ENCODE data around the gene HMGN2. TPM values are rescaled to one million over a fixed set of nuclear protein-coding genes. Genes with fewer than 3 reads are reported as not detected.

The HMGN2 gene
- total and polyA plus RNA-seq, 2 donors (not counting 1 experiment from before 2014, with no cell fraction given), result 170 to 442 TPM

- H3K27me3 ChIP-seq (ENCODE audit: control insufficient read depth, insufficient read depth, low read length), result no peaks in the 10 kb centered on the region
- H3K36me3 ChIP-seq (ENCODE audit: control insufficient read depth, insufficient read depth, low read length), result peaks cover 7% of the 10 kb centered on the region
- H4K20me1 ChIP-seq (ENCODE audit: control insufficient read depth, extremely low read depth, insufficient read depth, low read length), result peaks cover 1% of the 10 kb centered on the region
- H2AFZ ChIP-seq (ENCODE audit: low read length), result no peak overlapping the region
- no peak overlapping the region for H3K27ac ChIP-seq (ENCODE audit: insufficient read depth, low read length)
- no peak overlapping the region for H3K4me3 ChIP-seq (replicated peaks in 1 of 4; ENCODE audit: control extremely low read depth in 1 of 4, insufficient read depth in 1 of 4, low read depth in 3 of 4, low read length in 4 of 4)
- DNase-seq (ENCODE audit: low read depth in 2 of 2), result no peak
- no peaks in the 10 kb centered on the region for H3K9me3 ChIP-seq (ENCODE audit: control insufficient read depth, insufficient read depth, low read depth, low read length)
- H3K4me2 ChIP-seq (ENCODE audit: extremely low read depth, insufficient read depth, low read length), result no peak overlapping the region
- peaks cover 3% of the 10 kb centered on the region for H3K4me1 ChIP-seq (ENCODE audit: control insufficient read depth, extremely low read depth, insufficient read depth, low read length)
- H3K79me2 ChIP-seq (ENCODE audit: control insufficient read depth, insufficient read depth, low read length), result peaks cover 18% of the 10 kb centered on the region
- TF ChIP-seq EZH2 (IDR thresholded peaks at IDR 0.05; ENCODE audit: low read length, missing control alignments) (no peak), CTCF (conservative IDR thresholded peaks at IDR 0.05 in 1 of 2, IDR thresholded peaks at IDR 0.05 in 1 of 2; ENCODE audit: low read depth in 1 of 2, low read length in 2 of 2) (no peak)
- H3K9ac ChIP-seq (ENCODE audit: insufficient read depth, low read length), result no peak overlapping the region
Measured at GRCh38 chr1:26475989-26476388, 3.7 kb downstream of the HMGN2 start.

GRCh38 chr1:26476958-26477357 lies 4.7 kb downstream of the HMGN2 start:
- Histone ChIP-seq H3K36me3 (ENCODE audit: control insufficient read depth, insufficient read depth, low read length) (peaks cover 7% of the 10 kb centered on the region), H3K27me3 (ENCODE audit: control insufficient read depth, insufficient read depth, low read length) (no peaks in the 10 kb centered on the region), H3K4me3 (replicated peaks in 1 of 4; ENCODE audit: control extremely low read depth in 1 of 4, insufficient read depth in 1 of 4, low read depth in 3 of 4, low read length in 4 of 4) (no peak overlapping the region), H4K20me1 (ENCODE audit: control insufficient read depth, extremely low read depth, insufficient read depth, low read length) (peaks cover 1% of the 10 kb centered on the region), H3K4me1 (ENCODE audit: control insufficient read depth, extremely low read depth, insufficient read depth, low read length) (peaks cover 3% of the 10 kb centered on the region), H3K9ac (ENCODE audit: insufficient read depth, low read length) (no peak overlapping the region), H3K4me2 (ENCODE audit: extremely low read depth, insufficient read depth, low read length) (no peak overlapping the region), H3K27ac (ENCODE audit: insufficient read depth, low read length) (no peak overlapping the region), H3K9me3 (ENCODE audit: control insufficient read depth, insufficient read depth, low read depth, low read length) (no peaks in the 10 kb centered on the region), H2AFZ (ENCODE audit: low read length) (no peak overlapping the region), H3K79me2 (ENCODE audit: control insufficient read depth, insufficient read depth, low read length) (peaks cover 18% of the 10 kb centered on the region)
- no peak for DNase-seq (ENCODE audit: low read depth in 2 of 2)
- TF ChIP-seq EZH2 (IDR thresholded peaks at IDR 0.05; ENCODE audit: low read length, missing control alignments) (no peak), CTCF (conservative IDR thresholded peaks at IDR 0.05 in 1 of 2, IDR thresholded peaks at IDR 0.05 in 1 of 2; ENCODE audit: low read depth in 1 of 2, low read length in 2 of 2) (no peak)

- Histone ChIP-seq H3K4me2 (ENCODE audit: extremely low read depth, insufficient read depth, low read length) (no peak overlapping the region), H3K27ac (ENCODE audit: insufficient read depth, low read length) (no peak overlapping the region), H4K20me1 (ENCODE audit: control insufficient read depth, extremely low read depth, insufficient read depth, low read length) (peaks cover 1% of the 10 kb centered on the region), H2AFZ (ENCODE audit: low read length) (no peak overlapping the region), H3K27me3 (ENCODE audit: control insufficient read depth, insufficient read depth, low read length) (no peaks in the 10 kb centered on the region), H3K4me1 (ENCODE audit: control insufficient read depth, extremely low read depth, insufficient read depth, low read length) (peaks cover 3% of the 10 kb centered on the region), H3K36me3 (ENCODE audit: control insufficient read depth, insufficient read depth, low read length) (peaks cover 7% of the 10 kb centered on the region), H3K79me2 (ENCODE audit: control insufficient read depth, insufficient read depth, low read length) (peaks cover 18% of the 10 kb centered on the region), H3K4me3 (replicated peaks in 1 of 4; ENCODE audit: control extremely low read depth in 1 of 4, insufficient read depth in 1 of 4, low read depth in 3 of 4, low read length in 4 of 4) (no peak overlapping the region), H3K9me3 (ENCODE audit: control insufficient read depth, insufficient read depth, low read depth, low read length) (no peaks in the 10 kb centered on the region), H3K9ac (ENCODE audit: insufficient read depth, low read length) (no peak overlapping the region)
- DNase-seq (ENCODE audit: low read depth in 2 of 2), result peak in 1 of 2 donors; percentile 26
- no peak for TF ChIP-seq CTCF (conservative IDR thresholded peaks at IDR 0.05 in 1 of 2, IDR thresholded peaks at IDR 0.05 in 1 of 2; ENCODE audit: low read depth in 1 of 2, low read length in 2 of 2)
Measured at GRCh38 chr1:26477446-26478152, 5.4 kb downstream of the HMGN2 start.
